Activated CD4-positive, alpha-beta T cell treated with anti-CD3 and anti-CD28 coated beads for 24 hours (primary cell): ENCODE measurements around the gene CYSTM1.

Experiments
- DNase-seq, 2 donors: peaks; one replicate each; pipeline ENCODE4 v3.0.0-alpha.2; 2020; ENCODE audit warnings: low read depth in 2 of 2

The CYSTM1 gene

GRCh38 chr5:140235791-140236551, 61.0 kb downstream of the CYSTM1 start:
- no peak for DNase-seq

GRCh38 chr5:140236891-140237598, 62.1 kb downstream of the CYSTM1 start:
- no peak for DNase-seq

- no peak for DNase-seq
Observed at GRCh38 chr5:140238756-140239155, 63.8 kb downstream of the CYSTM1 start.

GRCh38 chr5:140239461-140239860, 64.5 kb downstream of the CYSTM1 start:
- DNase-seq = no peak

- DNase-seq = peak; percentile 50 to 61
Observed at GRCh38 chr5:140239939-140240700, 65.1 kb downstream of the CYSTM1 start.

GRCh38 chr5:140240987-140241706, 66.2 kb downstream of the CYSTM1 start:
- no peak for DNase-seq

- DNase-seq = no peak
Observed at GRCh38 chr5:140242099-140242498, 67.1 kb downstream of the CYSTM1 start.

- DNase-seq = no peak
Observed at GRCh38 chr5:140242890-140243585, 68.0 kb downstream of the CYSTM1 start.

GRCh38 chr5:140243706-140244250, 68.8 kb downstream of the CYSTM1 start:
- no peak for DNase-seq

- DNase-seq = peak; percentile 67 to 77
Observed at GRCh38 chr5:140244525-140245025, 69.6 kb downstream of the CYSTM1 start.

GRCh38 chr5:140245341-140245740, 70.4 kb downstream of the CYSTM1 start:
- DNase-seq = no peak

- no peak for DNase-seq
Observed at GRCh38 chr5:140245926-140246325, 70.9 kb downstream of the CYSTM1 start.

- DNase-seq = no peak
Observed at GRCh38 chr5:140246378-140247122, 71.6 kb downstream of the CYSTM1 start.

- DNase-seq = no peak
Observed at GRCh38 chr5:140248414-140248813, 73.4 kb downstream of the CYSTM1 start.

GRCh38 chr5:140249536-140249935, 74.5 kb downstream of the CYSTM1 start:
- no peak for DNase-seq

- no peak for DNase-seq
Observed at GRCh38 chr5:140250386-140250785, 75.4 kb downstream of the CYSTM1 start.

- peak; percentile 29 to 49 for DNase-seq
Observed at GRCh38 chr5:140251527-140251973, 76.6 kb downstream of the CYSTM1 start.

GRCh38 chr5:140252470-140253126, 77.6 kb downstream of the CYSTM1 start:
- DNase-seq = no peak

GRCh38 chr5:140253985-140254384, 79.0 kb downstream of the CYSTM1 start:
- no peak for DNase-seq
